Inflammatory macrophage treated with lipopolysaccharide for 1 hour (primary cell): ENCODE measurements around the gene HAGHL.

Experiments used
- DNase-seq, 2 donors: peaks; one replicate each; pipeline ENCODE4 v3.0.0-alpha.2; 2020 to 2022

Gene HAGHL, protein sequence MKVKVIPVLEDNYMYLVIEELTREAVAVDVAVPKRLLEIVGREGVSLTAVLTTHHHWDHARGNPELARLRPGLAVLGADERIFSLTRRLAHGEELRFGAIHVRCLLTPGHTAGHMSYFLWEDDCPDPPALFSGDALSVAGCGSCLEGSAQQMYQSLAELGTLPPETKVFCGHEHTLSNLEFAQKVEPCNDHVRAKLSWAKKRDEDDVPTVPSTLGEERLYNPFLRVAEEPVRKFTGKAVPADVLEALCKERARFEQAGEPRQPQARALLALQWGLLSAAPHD

GRCh38 chr16:726438-727290 lies at the start of gene HAGHL, which contains the start of gene CCDC78:
Gene HAGHL, plus strand, starts transcription at chr16:727106. Its CDS starts 404 bp downstream, at chr16:727510.
Gene CCDC78, minus strand, starts transcription at chr16:726443. Its CDS starts 76 bp downstream, at chr16:726367.
- peak; percentile 16 to 42 for DNase-seq

GRCh38 chr16:677316-678190 lies 49.4 kb upstream of the HAGHL start:
- DNase-seq, result no peak

GRCh38 chr16:678209-678857 lies 48.6 kb upstream of the HAGHL start:
- no peak for DNase-seq

GRCh38 chr16:678858-679813 lies 47.8 kb upstream of the HAGHL start:
- peak in 1 of 2 donors; percentile 39 for DNase-seq

GRCh38 chr16:679814-680624 lies 46.9 kb upstream of the HAGHL start, which contains the start of gene STUB1:
Gene STUB1, plus strand, starts transcription at chr16:680410. Its CDS starts 116 bp downstream, at chr16:680526.
- DNase-seq, result peak; percentile 87 to 89

- no peak for DNase-seq
These were observed 46.3 kb upstream of the HAGHL start for GRCh38 chr16:680625-680945.

GRCh38 chr16:680967-681745 lies 45.8 kb upstream of the HAGHL start:
- peak in 1 of 2 donors; percentile 25 for DNase-seq

GRCh38 chr16:681746-682427 lies 45.0 kb upstream of the HAGHL start:
- DNase-seq, result no peak

DNA sequence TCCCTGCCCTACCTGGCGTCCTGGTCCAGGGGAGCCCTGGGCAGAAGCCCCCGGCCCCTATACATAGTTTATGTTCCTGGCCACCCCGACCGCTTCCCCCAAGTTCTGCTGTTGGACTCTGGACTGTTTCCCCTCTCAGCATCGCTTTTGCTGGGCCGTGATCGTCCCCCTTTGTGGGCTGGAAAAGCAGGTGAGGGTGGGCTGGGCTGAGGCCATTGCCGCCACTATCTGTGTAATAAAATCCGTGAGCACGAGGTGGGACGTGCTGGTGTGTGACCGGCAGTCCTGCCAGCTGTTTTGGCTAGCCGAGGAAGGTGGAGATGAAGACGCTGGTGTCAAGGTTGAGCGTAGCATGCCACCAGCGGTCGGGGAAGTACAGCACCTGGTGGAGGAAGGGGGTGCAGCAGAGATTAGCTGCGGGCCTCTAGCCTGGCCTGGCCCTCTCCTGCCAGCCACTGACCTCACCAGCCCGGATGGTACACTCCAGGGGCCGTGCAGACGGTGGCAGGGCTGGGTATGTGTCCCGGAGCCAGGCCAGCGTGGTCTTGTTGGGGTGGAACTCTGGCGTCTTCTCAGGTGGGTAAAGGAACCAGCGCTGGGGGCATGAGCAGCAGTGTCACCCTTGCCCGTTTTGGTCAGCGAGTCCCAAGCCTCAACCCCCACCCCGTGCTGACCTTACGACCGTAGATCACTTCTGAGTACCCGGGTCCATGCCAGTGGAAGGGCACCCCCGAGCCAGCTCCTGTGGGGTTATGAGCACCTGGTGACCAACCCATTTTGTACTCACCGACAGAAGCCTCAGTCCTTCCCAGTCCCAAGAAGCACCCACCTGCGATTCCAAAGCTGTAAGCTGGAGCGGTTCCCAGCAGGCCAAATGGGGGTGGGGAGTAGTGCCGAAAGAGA lies 44.2 kb upstream of the HAGHL start:
- no peak for DNase-seq

DNA sequence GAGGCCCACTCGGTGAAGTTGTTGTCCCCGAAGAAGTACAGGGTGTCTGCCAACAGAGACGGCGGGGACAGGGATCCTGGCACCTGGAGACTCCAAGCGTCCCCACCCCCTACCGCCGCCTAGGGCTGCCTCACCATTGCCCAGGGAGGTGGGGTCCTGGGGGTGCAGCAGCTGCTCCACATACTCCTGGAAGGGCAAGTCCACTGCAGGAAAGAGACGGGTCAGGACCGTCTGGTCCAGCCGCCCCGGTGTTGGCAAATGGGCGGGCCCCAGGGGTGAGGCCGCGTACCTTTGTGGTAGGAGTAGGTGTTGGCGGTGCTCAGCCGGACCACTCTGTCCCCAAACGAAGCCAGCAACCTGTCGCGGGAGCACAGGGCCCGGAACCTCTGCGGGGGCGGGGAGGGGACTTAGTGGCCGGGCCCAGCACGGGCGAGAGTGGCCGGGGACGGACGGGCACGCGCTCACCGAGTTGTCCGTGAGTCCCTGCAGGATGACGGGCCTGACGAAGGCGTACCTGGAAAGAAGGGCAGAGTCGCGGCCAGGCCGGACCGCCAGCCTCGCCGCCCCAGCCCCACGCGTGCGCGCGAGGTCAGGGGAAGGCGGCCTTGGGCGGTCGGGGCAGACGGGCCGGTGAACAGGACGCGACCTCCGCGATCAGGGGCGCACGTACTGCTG lies 43.4 kb upstream of the HAGHL start:
- no peak for DNase-seq

- DNase-seq, result peak; percentile 95 to 98
These were observed 42.7 kb upstream of the HAGHL start, which contains the start of gene JMJD8 for GRCh38 chr16:684071-684794. Gene JMJD8, minus strand, starts transcription at chr16:684334. Its CDS starts 15 bp downstream, at chr16:684319.

- no peak for DNase-seq
These were observed 41.8 kb upstream of the HAGHL start for GRCh38 chr16:684961-685696.

DNA sequence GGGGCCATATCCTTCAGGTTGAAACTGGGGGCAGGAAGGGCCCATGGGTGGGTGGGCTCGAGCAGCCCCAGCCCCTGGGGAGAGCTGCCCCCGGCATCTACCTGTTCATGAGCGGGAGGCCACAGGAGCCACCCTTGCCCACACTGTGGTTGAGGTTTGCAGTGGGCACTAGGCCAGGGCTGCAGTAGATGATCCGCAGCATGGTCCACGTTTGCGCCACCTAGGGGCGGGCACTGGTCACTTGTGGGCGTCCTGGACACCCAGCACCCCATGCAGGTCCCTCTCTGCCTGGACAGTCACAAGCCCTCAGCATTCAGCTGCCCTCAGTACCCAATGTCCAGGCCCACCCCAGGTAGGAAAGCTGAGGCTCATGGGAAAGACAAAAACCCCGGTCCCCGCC lies 40.9 kb upstream of the HAGHL start:
- DNase-seq, result peak in 1 of 2 donors; percentile 40

- no peak for DNase-seq
These were observed 40.2 kb upstream of the HAGHL start for GRCh38 chr16:686459-687260.

GRCh38 chr16:687499-687898 lies 39.4 kb upstream of the HAGHL start:
- DNase-seq, result no peak
